GM18502 (cell line): ENCODE measurements around the gene APOA4.

Source experiments
- ATAC-seq: cut with Tn5 transposase; IDR thresholded peaks from one replicate; pipeline ENCODE4 v1.9.1; 2021; ENCODE audit warnings: mild to moderate bottlenecking; ENCODE audit not compliant: unreplicated experiment, poor library complexity

Gene APOA4

GRCh38 chr11:116832350-116833290 lies 9.5 kb upstream of the APOA4 start:
- ATAC-seq, result no peak

DNA sequence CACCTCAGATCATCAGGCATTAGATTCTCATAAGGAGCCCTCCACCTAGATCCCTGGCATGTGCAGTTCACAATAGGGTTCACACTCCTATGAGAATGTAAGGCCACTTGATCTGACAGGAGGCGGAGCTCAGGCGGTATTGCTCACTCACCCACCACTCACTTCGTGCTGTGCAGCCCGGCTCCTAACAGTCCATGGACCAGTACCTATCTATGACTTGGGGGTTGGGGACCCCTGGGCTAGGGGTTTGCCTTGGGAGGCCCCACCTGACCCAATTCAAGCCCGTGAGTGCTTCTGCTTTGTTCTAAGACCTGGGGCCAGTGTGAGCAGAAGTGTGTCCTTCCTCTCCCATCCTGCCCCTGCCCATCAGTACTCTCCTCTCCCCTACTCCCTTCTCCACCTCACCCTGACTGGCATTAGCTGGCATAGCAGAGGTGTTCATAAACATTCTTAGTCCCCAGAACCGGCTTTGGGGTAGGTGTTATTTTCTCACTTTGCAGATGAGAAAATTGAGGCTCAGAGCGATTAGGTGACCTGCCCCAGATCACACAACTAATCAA lies 8.8 kb upstream of the APOA4 start:
- ATAC-seq, result no peak

DNA sequence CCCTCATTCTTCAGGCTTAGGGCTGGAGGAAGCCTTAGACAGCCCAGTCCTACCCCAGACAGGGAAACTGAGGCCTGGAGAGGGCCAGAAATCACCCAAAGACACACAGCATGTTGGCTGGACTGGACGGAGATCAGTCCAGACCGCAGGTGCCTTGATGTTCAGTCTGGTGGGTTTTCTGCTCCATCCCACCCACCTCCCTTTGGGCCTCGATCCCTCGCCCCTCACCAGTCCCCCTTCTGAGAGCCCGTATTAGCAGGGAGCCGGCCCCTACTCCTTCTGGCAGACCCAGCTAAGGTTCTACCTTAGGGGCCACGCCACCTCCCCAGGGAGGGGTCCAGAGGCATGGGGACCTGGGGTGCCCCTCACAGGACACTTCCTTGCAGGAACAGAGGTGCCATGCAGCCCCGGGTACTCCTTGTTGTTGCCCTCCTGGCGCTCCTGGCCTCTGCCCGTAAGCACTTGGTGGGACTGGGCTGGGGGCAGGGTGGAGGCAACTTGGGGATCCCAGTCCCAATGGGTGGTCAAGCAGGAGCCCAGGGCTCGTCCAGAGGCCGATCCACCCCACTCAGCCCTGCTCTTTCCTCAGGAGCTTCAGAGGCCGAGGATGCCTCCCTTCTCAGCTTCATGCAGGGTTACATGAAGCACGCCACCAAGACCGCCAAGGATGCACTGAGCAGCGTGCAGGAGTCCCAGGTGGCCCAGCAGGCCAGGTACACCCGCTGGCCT lies 7.2 kb upstream of the APOA4 start:
- ATAC-seq, result no peak

DNA sequence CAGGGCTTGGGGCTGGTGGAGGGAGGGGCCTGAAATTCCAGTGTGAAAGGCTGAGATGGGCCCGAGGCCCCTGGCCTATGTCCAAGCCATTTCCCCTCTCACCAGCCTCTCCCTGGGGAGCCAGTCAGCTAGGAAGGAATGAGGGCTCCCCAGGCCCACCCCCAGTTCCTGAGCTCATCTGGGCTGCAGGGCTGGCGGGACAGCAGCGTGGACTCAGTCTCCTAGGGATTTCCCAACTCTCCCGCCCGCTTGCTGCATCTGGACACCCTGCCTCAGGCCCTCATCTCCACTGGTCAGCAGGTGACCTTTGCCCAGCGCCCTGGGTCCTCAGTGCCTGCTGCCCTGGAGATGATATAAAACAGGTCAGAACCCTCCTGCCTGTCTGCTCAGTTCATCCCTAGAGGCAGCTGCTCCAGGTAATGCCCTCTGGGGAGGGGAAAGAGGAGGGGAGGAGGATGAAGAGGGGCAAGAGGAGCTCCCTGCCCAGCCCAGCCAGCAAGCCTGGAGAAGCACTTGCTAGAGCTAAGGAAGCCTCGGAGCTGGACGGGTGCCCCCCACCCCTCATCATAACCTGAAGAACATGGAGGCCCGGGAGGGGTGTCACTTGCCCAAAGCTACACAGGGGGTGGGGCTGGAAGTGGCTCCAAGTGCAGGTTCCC lies 6.5 kb upstream of the APOA4 start, which contains the start of gene APOC3:
TSS of gene APOC3 (plus strand) at position 383 of the 659 bp plus-strand sequence. CDS start 676 bp downstream, outside the sequence.
- ATAC-seq, result no peak

DNA sequence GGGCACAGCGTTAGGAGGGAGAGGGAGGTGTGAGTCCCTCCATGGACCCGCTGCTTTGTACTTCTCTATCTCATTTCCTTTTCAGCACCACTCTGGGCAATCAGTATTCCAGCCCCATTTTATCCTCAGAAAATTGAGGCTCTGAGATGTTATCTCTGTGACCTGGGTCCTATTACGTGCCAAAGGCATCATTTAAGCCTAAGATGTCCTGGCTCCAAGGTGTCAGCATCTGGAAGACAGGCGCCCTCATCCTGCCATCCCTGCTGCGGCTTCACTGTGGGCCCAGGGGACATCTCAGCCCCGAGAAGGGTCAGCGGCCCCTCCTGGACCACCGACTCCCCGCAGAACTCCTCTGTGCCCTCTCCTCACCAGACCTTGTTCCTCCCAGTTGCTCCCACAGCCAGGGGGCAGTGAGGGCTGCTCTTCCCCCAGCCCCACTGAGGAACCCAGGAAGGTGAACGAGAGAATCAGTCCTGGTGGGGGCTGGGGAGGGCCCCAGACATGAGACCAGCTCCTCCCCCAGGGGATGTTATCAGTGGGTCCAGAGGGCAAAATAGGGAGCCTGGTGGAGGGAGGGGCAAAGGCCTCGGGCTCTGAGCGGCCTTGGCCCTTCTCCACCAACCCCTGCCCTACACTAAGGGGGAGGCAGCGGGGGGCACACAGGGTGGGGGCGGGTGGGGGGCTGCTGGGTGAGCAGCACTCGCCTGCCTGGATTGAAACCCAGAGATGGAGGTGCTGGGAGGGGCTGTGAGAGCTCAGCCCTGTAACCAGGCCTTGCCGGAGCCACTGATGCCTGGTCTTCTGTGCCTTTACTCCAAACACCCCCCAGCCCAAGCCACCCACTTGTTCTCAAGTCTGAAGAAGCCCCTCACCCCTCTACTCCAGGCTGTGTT lies 5.8 kb upstream of the APOA4 start:
- ATAC-seq, result no peak

- ATAC-seq, result no peak
Observed at GRCh38 chr11:116827461-116827860, 4.4 kb upstream of the APOA4 start.

DNA sequence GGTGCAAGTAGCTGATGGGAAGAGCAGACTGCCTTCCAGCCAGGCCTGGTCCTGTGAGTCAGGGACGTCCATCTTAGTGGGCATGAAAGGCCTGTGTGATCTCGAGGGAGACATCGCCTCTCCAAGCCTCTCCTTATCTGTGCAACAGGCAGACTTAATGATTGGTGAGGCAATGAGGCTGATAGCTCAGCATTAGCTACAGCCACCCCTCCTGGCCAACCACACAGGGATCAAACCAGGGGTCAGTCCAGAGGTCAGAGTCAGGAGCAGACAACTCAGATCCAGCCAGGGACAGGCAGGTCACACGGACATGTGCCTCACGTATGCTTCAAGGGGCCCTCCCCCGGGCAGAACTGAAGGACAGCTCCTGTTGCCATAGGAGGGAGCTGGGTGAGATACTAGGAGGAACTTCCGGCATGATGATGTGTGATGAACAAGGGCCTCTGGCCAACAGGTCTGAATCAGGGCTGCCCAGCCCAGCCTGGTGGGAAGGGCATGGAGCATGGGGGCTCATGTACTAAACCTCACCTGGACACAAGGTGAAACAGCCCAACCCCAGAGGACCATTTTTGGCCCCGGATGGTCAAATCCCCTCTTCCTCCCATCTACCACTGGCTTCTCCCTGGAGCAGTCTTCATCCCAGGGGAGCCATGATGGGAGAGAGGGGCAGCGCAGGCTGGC lies 3.8 kb upstream of the APOA4 start:
- ATAC-seq, result no peak

DNA sequence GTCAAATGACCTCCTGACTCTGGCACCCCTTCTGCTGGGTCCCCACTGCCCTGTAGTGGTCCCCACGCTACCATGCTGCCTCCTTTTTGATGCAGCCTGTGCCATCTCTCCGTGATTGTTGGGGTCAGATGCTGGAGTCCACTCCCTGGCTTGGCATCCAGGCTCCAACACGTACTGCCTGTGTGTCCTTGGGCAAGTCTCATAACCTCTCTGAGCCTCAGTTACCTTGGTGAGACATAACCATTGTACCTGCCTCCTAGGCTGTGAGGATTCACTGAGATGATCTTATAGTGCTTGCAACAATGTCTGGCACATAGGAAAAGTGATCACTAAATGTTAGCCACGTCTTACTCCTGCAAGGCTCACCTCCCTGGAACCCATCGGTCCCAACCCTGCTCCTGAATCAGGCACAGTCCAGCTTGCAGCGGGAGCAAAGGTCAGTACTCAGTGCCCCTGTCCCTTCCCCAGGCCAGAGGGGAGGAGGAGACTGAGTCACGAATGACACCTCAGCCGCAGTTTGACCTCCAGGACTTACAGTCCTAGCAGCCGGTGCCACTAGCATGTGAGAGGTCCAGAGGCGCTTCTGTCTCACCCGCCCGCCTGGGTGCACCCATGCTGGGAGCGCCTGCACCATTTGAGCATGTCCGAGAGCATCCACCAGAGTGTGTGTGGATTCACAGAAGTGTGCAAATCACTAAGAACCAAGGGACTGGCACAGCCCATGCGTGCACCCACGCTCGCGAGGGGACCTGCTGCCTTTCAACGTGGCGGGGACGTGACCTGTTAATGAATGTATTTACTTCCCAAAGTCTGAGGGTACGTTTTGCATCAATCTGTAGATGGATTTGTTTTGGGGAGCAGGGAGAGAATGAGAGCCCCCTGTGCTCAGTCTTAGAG lies 3.0 kb upstream of the APOA4 start:
- no peak for ATAC-seq

DNA sequence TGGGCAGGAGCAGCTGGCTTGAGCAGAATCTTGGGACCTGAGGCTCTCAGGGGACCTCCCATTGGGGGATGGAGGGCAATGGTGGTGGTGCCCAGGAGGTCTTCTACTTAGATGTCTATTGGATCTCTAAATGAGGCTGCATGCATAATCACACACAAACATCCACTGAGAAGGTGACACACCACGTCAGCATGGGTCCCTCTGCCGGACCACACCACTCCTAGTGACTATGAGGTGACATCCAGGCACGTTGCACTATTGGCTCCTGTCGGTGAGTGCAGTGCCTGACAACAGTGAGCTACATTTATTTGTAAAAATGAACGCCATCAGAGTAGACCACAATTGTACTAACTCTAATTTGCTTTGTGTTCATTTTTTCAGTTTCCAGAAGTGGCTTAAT lies 2.3 kb upstream of the APOA4 start:
- no peak for ATAC-seq

GRCh38 chr11:116822575-116822974 lies 529 bp downstream of the APOA4 start:
- ATAC-seq, result no peak

- no peak for ATAC-seq
Observed at GRCh38 chr11:116821050-116821918, 1.8 kb downstream of the APOA4 start.

- ATAC-seq, result no peak
Observed at GRCh38 chr11:116819049-116819448, 4.1 kb downstream of the APOA4 start.

- ATAC-seq, result no peak
Observed at GRCh38 chr11:116814502-116814901, 8.6 kb downstream of the APOA4 start.

GRCh38 chr11:116813781-116814471 lies 9.2 kb downstream of the APOA4 start:
- ATAC-seq, result no peak

GRCh38 chr11:116813170-116813569 lies 9.9 kb downstream of the APOA4 start:
- no peak for ATAC-seq

DNA sequence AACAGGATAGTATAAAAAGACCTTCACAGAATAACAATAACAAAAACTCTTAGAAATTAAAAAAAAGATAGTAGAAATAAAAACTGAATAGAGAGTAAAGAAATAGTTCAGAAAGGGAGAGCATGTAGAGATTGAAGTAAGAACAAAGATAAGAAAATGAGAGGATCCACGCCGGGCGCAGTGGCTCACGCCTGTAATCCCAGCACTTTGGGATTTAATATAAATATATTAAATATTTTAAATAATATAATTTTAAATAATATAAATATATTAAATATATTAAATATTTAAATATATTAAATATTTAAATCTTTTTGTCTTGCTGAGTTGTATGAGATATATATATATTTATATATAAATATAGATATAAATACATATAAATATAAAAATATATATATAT lies 11.0 kb downstream of the APOA4 start:
- no peak for ATAC-seq

DNA sequence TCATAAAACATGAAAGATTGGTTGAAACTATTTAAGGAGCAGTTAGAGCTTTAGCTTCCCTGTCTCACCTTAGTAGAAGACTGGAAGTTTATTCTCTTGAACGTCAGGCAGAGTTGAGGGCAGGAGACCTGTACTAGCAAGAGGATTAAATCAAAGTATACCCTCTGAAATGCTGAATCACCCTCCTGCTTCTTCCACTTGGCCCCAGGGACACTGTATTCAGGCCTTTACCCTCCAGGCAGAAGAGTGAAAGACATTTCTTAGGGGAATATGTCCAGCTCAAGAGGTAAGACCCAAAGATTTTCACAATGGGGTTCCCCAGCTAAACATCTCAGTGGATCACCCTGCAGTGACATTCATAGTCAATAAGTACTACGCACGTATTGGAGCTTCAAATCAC lies 11.9 kb downstream of the APOA4 start:
- ATAC-seq, result no peak
